H1 (cell line): Measurements from ENCODE around the gene ASCC3. TPM values are rescaled to one million over a fixed set of nuclear protein-coding genes. Genes with fewer than 3 reads are reported as not detected.

Experiments used
- CTCF ChIA-PET: fragments of 300-600 bp; sonication (Branson Sonifier 250); formaldehyde crosslinking; loops from one replicate; lab custom pipeline; 2021; ENCODE audit not compliant: partially characterized antibody; lab: Charles Lee
- POLR2A ChIA-PET: fragments of 300-600 bp; sonication (Branson Sonifier 250); formaldehyde crosslinking; loops from one replicate; lab custom pipeline; 2021; ENCODE audit warnings: inconsistent platforms; ENCODE audit not compliant: partially characterized antibody; lab: Charles Lee
- DNase-seq, 2 experiments: peaks; one replicate each; pipeline versions ENCODE4 v3.0.0 to v3.0.0-alpha.2; 2010 to 2022; ENCODE audit warnings: low spot score in 2 of 2, low read depth in 1 of 2, mixed read lengths in 1 of 2
- FAIRE-seq: peaks from 2 replicates; lab custom pipeline; 2011; peaks lifted over from hg19 to GRCh38; lab: Jason Lieb, UNC
- H2AFZ ChIP-seq: 2 replicates; pipeline ENCODE4 v1.8.1; 2012; ENCODE audit warnings: low read length, inconsistent platforms
- H2AK5ac ChIP-seq: 2 replicates; pipeline ENCODE4 v1.6.1; 2013; ENCODE audit warnings: low read depth, low read length
- H2BK120ac ChIP-seq: replicated peaks from 2 replicates; pipeline ENCODE3; 2013; ENCODE audit warnings: low read depth, low read length, inconsistent platforms
- H2BK12ac ChIP-seq: 2 replicates; pipeline ENCODE4 v1.6.1; 2013; ENCODE audit warnings: low read depth, low read length
- H2BK15ac ChIP-seq: 2 replicates; pipeline ENCODE4 v1.6.1; 2013; ENCODE audit warnings: low read length
- H2BK20ac ChIP-seq: 2 replicates; pipeline ENCODE4 v1.6.1; 2013; ENCODE audit warnings: low read length
- H2BK5ac ChIP-seq: 2 replicates; pipeline ENCODE4 v1.6.1; 2013; ENCODE audit warnings: low read depth, low read length
- H3K14ac ChIP-seq: 2 replicates; pipeline ENCODE4 v1.6.1; 2013; ENCODE audit warnings: inconsistent platforms; ENCODE audit not compliant: insufficient read length
- H3K18ac ChIP-seq: 2 replicates; pipeline ENCODE4 v1.6.1; 2013; ENCODE audit warnings: low read length; ENCODE audit errors: extremely low read depth
- H3K23ac ChIP-seq: 2 replicates; pipeline ENCODE4 v1.6.1; 2013; ENCODE audit warnings: inconsistent platforms; ENCODE audit not compliant: insufficient read length
- H3K23me2 ChIP-seq: 2 replicates; pipeline ENCODE4 v1.6.1; 2013; ENCODE audit warnings: low read depth, low read length
- H3K27ac ChIP-seq: 2 replicates; pipeline ENCODE4 v1.6.1; 2011; ENCODE audit warnings: low read depth, low read length, inconsistent platforms
- H3K27me3 ChIP-seq, 4 experiments: replicated peaks in 1 of 4; 1 replicate in 1 of 4; 2 replicates in 3 of 4; pipeline versions ENCODE4 v1.6.1 to v1.8.1; 2011 to 2013; ENCODE audit warnings: low read length in 3 of 4, mild to moderate bottlenecking in 3 of 4, inconsistent platforms in 2 of 4, mixed read lengths in 2 of 4, moderate library complexity in 1 of 4; ENCODE audit not compliant: control insufficient read depth in 3 of 4, insufficient read depth in 3 of 4; ENCODE audit errors: extremely low read depth in 1 of 4
- H3K36me3 ChIP-seq, 4 experiments: 2 replicates each; pipeline versions ENCODE4 v1.6.1 to v1.8.1; 2011 to 2013; ENCODE audit warnings: mild to moderate bottlenecking in 4 of 4, low read length in 3 of 4, moderate library complexity in 2 of 4, control low read depth in 1 of 4, inconsistent platforms in 1 of 4; ENCODE audit not compliant: insufficient read depth in 4 of 4, control insufficient read depth in 2 of 4
- H3K4ac ChIP-seq: replicated peaks from 2 replicates; pipeline ENCODE3; 2013; ENCODE audit warnings: low read length, low read depth, mixed read lengths, inconsistent platforms; ENCODE audit not compliant: insufficient read length
- H3K4me1 ChIP-seq, 4 experiments: replicated peaks in 1 of 4; 1 replicate in 1 of 4; 2 replicates in 3 of 4; pipeline versions ENCODE4 v1.6.1 to v1.8.1; 2011 to 2013; ENCODE audit warnings: low read length in 3 of 4, inconsistent platforms in 2 of 4, mixed read lengths in 1 of 4; ENCODE audit not compliant: insufficient read depth in 4 of 4, control insufficient read depth in 3 of 4
- H3K4me2 ChIP-seq, 2 experiments: 2 replicates each; pipeline versions ENCODE4 v1.6.1 to v1.8.1; 2011 to 2013; ENCODE audit warnings: low read depth in 2 of 2, low read length in 2 of 2, control low read depth in 1 of 2, inconsistent platforms in 1 of 2, mild to moderate bottlenecking in 1 of 2; ENCODE audit not compliant: insufficient read depth in 1 of 2
- H3K4me3 ChIP-seq, 4 experiments: fragments of 200-600, 300-600 bp in 1 of 4; sonication (generic), shearing (Covaris generic), sonication (Bioruptor Twin) in 1 of 4; 2 replicates each; pipeline versions ENCODE4 v1.5.1 to v1.8.1; 2011 to 2016; ENCODE audit warnings: low read length in 4 of 4, low read depth in 3 of 4, control low read depth in 2 of 4, inconsistent platforms in 2 of 4, mild to moderate bottlenecking in 2 of 4, mixed read lengths in 1 of 4, moderate library complexity in 1 of 4; ENCODE audit not compliant: insufficient read depth in 2 of 4; ENCODE audit errors: extremely low read depth in 1 of 4
- H3K56ac ChIP-seq: replicated peaks from 2 replicates; pipeline ENCODE3; 2013; ENCODE audit warnings: low read depth, mild to moderate bottlenecking, mixed read lengths, low read length, inconsistent platforms; ENCODE audit not compliant: insufficient read length
- H3K79me1 ChIP-seq: 2 replicates; pipeline ENCODE4 v1.6.1; 2013; ENCODE audit warnings: low read depth, low read length, control low read depth
- H3K79me2 ChIP-seq, 2 experiments: 2 replicates each; pipeline versions ENCODE4 v1.6.1 to v1.8.1; 2012 to 2013; ENCODE audit warnings: low read length in 2 of 2, mild to moderate bottlenecking in 2 of 2, inconsistent platforms in 1 of 2; ENCODE audit not compliant: insufficient read depth in 2 of 2, control insufficient read depth in 1 of 2
- H3K9ac ChIP-seq, 4 experiments: replicated peaks in 1 of 4; 1 replicate in 1 of 4; 2 replicates in 3 of 4; pipeline versions ENCODE4 v1.6.1 to v1.8.1; 2011 to 2013; ENCODE audit warnings: low read depth in 3 of 4, low read length in 3 of 4, control low read depth in 2 of 4, mild to moderate bottlenecking in 2 of 4, moderate library complexity in 2 of 4, inconsistent platforms in 1 of 4; ENCODE audit errors: extremely low read depth in 1 of 4
- H3K9me3 ChIP-seq, 2 experiments: 2 replicates each; pipeline versions ENCODE4 v1.6.1 to v1.8.1; 2012 to 2013; ENCODE audit warnings: mild to moderate bottlenecking in 2 of 2, moderate library complexity in 2 of 2, control low read depth in 1 of 2, inconsistent platforms in 1 of 2, low read depth in 1 of 2, low read length in 1 of 2, mixed read lengths in 1 of 2; ENCODE audit not compliant: insufficient read depth in 2 of 2
- H4K20me1 ChIP-seq, 2 experiments: replicated peaks in 1 of 2; 2 replicates each; pipeline versions ENCODE3 to v1.8.1; 2011 to 2013; ENCODE audit warnings: inconsistent platforms in 2 of 2, low read length in 2 of 2, mild to moderate bottlenecking in 1 of 2; ENCODE audit not compliant: insufficient read depth in 2 of 2, control insufficient read depth in 1 of 2
- H4K5ac ChIP-seq: 2 replicates; pipeline ENCODE4 v1.6.1; 2013; ENCODE audit warnings: low read length, low read depth, mixed read lengths, inconsistent platforms; ENCODE audit not compliant: insufficient read length
- H4K8ac ChIP-seq: 2 replicates; pipeline ENCODE4 v1.8.0; 2013; ENCODE audit warnings: mild to moderate bottlenecking, moderate library complexity, low read length, inconsistent platforms; ENCODE audit not compliant: insufficient read depth; ENCODE audit errors: extremely low read depth
- H4K91ac ChIP-seq: replicated peaks from 2 replicates; pipeline ENCODE3; 2013; ENCODE audit warnings: low read length, mixed read lengths, inconsistent platforms; ENCODE audit not compliant: insufficient read length
- HDAC6 ChIP-seq: IDR thresholded peaks from one replicate; pipeline ENCODE4 v1.7.1; 2012; ENCODE audit warnings: low read depth, mild to moderate bottlenecking, inconsistent platforms, low read length, moderate library complexity
- PHF8 ChIP-seq: fragments of 200-600 bp; sonication (generic); conservative IDR thresholded peaks from 2 replicates; pipeline ENCODE4 v1.7.1; 2012; ENCODE audit warnings: low read depth, mild to moderate bottlenecking, inconsistent platforms, low read length, moderate library complexity
- WGBS, 2 experiments: shearing (Covaris generic) in 1 of 2; methylation state at CpG; one replicate each; pipeline versions ENCODE4 v1.1.6 to v1.1.7; 2013 to 2015; ENCODE audit warnings: low lambda C conversion rate in 2 of 2, mixed read lengths in 2 of 2, inconsistent platforms in 1 of 2, low coverage in 1 of 2, missing lambda C conversion rate in 1 of 2; ENCODE audit not compliant: insufficient replicate concordance in 2 of 2, insufficient coverage in 1 of 2, insufficient read length in 1 of 2; ENCODE audit errors: extremely low coverage in 1 of 2, missing lambda C conversion rate in 1 of 2; 5-methylcytosine and 5-hydroxymethylcytosine counted together
- polyA plus RNA-seq, 7 experiments: library from polyadenylated mRNA; depleted of rRNA in 3 of 7; stranded (reverse) in 5 of 7; unstranded in 2 of 7; fragments of >200 nt in 5 of 7; fragments of 200-250 nt in 2 of 7; gene quantifications; 1 replicate in 5 of 7; 2 replicates in 1 of 7; 4 replicates in 1 of 7; pipeline versions ENCODE4 v1.2.1 to v1.2.3, GENCODE V29; 2011 to 2013; ENCODE audit warnings: missing spikeins in 2 of 7, mixed read lengths in 2 of 7
- total RNA-seq: library from RNA; stranded (reverse); fragmentation: NEBNext Ultra II Directional; extraction: Animal tissue kit (Norgen Biotek cat#: 25700); gene quantifications from 2 replicates; pipeline ENCODE4 v1.2.1, GENCODE V29; 2021

The ASCC3 gene
- total and polyA plus RNA-seq, 2 of the 8 experiments (the other 6 are each of a cell fraction or from before 2014, with no cell fraction given), result 37.5 to 77.8 TPM

DNA sequence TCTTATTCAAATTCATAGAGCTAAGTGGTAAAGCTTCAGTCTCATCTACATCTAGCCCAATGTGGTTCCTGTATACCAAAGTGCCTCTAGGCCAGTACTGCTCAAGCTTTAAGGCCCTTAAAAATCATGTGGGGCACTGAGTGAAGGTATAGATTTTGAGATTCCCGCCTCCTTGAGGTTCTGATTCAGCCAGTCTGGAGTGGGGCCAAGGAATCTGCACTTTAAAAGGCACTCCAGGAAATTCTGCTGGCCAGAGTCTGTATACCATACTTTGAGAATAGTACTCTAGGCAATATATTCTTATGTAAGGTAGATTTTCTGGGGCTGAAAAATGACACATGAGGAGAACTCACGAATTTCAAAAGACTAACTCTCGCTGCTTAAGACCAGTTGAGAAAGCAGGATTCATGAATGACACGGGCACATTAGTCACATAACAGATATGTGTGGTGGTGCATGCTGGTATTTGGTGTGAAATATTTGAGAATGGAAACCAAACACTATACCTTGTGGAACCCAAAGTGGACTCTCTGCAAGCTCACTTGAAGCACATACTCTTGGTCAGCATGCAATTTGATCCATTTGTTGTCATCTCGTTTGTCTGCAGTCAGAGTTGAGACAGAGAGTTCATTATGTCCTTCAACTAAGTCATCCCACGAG is 368.8 kb downstream of the ASCC3 start:
- H2BK120ac ChIP-seq, result no peak overlapping the region
- H2BK5ac ChIP-seq, result no peak overlapping the region
- H3K79me1 ChIP-seq, result no peaks in the 10 kb centered on the region
- FAIRE-seq (no peak), DNase-seq (no peak)
- no peak overlapping the region for H3K4ac ChIP-seq
- H3K79me2 ChIP-seq, result no peaks in the 10 kb centered on the region
- CTCF ChIA-PET, result interaction anchor here (1.2 to 1.6 kb wide), 3 partner anchors 9 to 19 kb away, joined by 3 to 6 read pairs (median 4); no protein-coding TSS in a partner anchor
- H2AK5ac ChIP-seq, result no peak overlapping the region
- H3K14ac ChIP-seq, result no peak overlapping the region
- no peak overlapping the region for H3K18ac ChIP-seq
- H2BK12ac ChIP-seq, result no peak overlapping the region
- no peaks in the 10 kb centered on the region for H4K20me1 ChIP-seq
- H3K36me3 ChIP-seq, result peaks cover 0 to 14% (median 9%) of the 10 kb centered on the region in 4 experiments; a peak in 5 of 8 replicates
- H3K23me2 ChIP-seq, result no peaks in the 10 kb centered on the region
- H3K27me3 ChIP-seq, result no peaks in the 10 kb centered on the region
- no peak overlapping the region for H3K4me3 ChIP-seq
- H3K4me2 ChIP-seq, result no peak overlapping the region
- H3K27ac ChIP-seq, result no peak overlapping the region
- H3K9me3 ChIP-seq, result no peaks in the 10 kb centered on the region
- no peak overlapping the region for H3K23ac ChIP-seq
- POLR2A ChIA-PET, result interaction anchor here (0.7 kb wide), 1 partner anchor 169 kb away, joined by 3 read pairs; no protein-coding TSS in a partner anchor
- no peak overlapping the region for H4K91ac ChIP-seq
- 85% methylated on average over 6 of the region's 6 CpGs; no CpG with 5 or more reads in 1 of the 2 experiments for WGBS, 2 experiments
- no peak overlapping the region for H3K56ac ChIP-seq
- H4K5ac ChIP-seq, result no peak overlapping the region
- H3K4me1 ChIP-seq, result no peaks in the 10 kb centered on the region
- no peak overlapping the region for H2BK20ac ChIP-seq
- no peak overlapping the region for H2BK15ac ChIP-seq
- no peak overlapping the region for H3K9ac ChIP-seq
- no peak overlapping the region for H2AFZ ChIP-seq
- H4K8ac ChIP-seq, result no peak overlapping the region
- TF ChIP-seq HDAC6 (no peak), PHF8 (no peak)
